ENCODE data around the gene POMGNT2.

GRCh38 chr3:43043793-43044192, 62.1 kb downstream of the POMGNT2 start:
- no peak for TF ChIP-seq CTCF (IDR thresholded peaks at IDR 0.05)
- TF ChIP-seq POLR2A (IDR thresholded peaks at IDR 0.05) = no peak

Data from body of pancreas (tissue), 4 donors.